DND-41 (cell line): Measurements from ENCODE around the gene MTA3.
"Not testable (repeated sequence)": the region's sequence is repeated elsewhere in the genome, so short reads cannot be mapped to it uniquely, and the experiment has no call there.

Experiments
- EZH2 ChIP-seq: IDR thresholded peaks from 3 replicates; pipeline ENCODE4 v1.6.1; 2012; ENCODE audit warnings: borderline replicate concordance, low read depth, mild to moderate bottlenecking, moderate library complexity, low read length, inconsistent platforms; ENCODE audit not compliant: severe bottlenecking
- TF ChIP-seq, protein P1 (sequence below): IDR thresholded peaks from 2 replicates; pipeline ENCODE4 v1.5.1; 2012; ENCODE audit warnings: borderline replicate concordance, low read length, moderate library complexity, mild to moderate bottlenecking; ENCODE audit not compliant: poor library complexity, severe bottlenecking; ENCODE audit errors: extremely low read depth

DNA sequence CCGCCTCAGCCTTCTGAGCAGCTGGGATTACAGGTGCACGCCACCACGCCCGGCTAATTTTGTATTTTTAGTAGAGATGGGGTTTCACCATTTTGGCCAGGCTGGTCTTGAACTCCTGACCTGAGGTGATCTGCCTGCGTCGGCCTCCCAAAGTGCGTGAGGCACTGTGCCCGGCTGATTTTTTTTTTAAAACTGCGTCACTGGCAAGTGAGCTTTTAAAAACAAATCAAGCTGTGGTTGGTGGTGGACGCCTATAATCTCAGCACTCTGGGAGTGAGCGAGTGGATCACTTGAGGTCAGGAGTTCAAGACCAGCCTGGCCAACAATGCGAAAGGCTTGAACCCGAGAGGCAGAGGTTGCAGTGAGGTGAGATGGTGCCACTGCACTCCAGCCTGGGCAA is 8.3 kb upstream of the MTA3 start:
- TF ChIP-seq, protein P1, sequence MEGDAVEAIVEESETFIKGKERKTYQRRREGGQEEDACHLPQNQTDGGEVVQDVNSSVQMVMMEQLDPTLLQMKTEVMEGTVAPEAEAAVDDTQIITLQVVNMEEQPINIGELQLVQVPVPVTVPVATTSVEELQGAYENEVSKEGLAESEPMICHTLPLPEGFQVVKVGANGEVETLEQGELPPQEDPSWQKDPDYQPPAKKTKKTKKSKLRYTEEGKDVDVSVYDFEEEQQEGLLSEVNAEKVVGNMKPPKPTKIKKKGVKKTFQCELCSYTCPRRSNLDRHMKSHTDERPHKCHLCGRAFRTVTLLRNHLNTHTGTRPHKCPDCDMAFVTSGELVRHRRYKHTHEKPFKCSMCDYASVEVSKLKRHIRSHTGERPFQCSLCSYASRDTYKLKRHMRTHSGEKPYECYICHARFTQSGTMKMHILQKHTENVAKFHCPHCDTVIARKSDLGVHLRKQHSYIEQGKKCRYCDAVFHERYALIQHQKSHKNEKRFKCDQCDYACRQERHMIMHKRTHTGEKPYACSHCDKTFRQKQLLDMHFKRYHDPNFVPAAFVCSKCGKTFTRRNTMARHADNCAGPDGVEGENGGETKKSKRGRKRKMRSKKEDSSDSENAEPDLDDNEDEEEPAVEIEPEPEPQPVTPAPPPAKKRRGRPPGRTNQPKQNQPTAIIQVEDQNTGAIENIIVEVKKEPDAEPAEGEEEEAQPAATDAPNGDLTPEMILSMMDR: not testable (repeated sequence)
- TF ChIP-seq EZH2: not testable (repeated sequence)
